ENCODE measurements around the gene ZNF316.
A peak's percentile ranks its signal among the peaks of the same experiment; 100 is the strongest.

ZNF316 gene

GRCh38 chr7:6616854-6617643, 20.1 kb upstream of the ZNF316 start:
- H3K27ac ChIP-seq (replicated peaks; ENCODE audit: low read length), result no peak overlapping the region
- peak overlapping the region in 1 of 2 donors; percentile 93 for H3K4me3 ChIP-seq (ENCODE audit: low read length in 2 of 2)
- no peak overlapping the region for H2AFZ ChIP-seq (ENCODE audit: low read length)
- no peaks in the 10 kb centered on the region for H3K27me3 ChIP-seq (ENCODE audit: control insufficient read depth in 3 of 3, insufficient read depth in 3 of 3, low read depth in 1 of 3, low read length in 3 of 3)
- no peak overlapping the region for H3K4me2 ChIP-seq (ENCODE audit: insufficient read depth, low read length, poor library complexity, severe bottlenecking)
- peaks cover 6 to 8% of the 10 kb centered on the region in 2 donors for H3K4me1 ChIP-seq (ENCODE audit: control insufficient read depth in 2 of 2, insufficient read depth in 1 of 2, low read depth in 1 of 2, low read length in 2 of 2)
- H3K18ac ChIP-seq (ENCODE audit: low read length), result no peak overlapping the region
- no peak overlapping the region for H2BK120ac ChIP-seq (ENCODE audit: low read depth, low read length)
- no peak overlapping the region for H2AK5ac ChIP-seq (ENCODE audit: low read depth, low read length)
- no peak overlapping the region for H2BK12ac ChIP-seq (ENCODE audit: low read length)
- H3K14ac ChIP-seq (ENCODE audit: low read length), result peak overlapping the region; percentile 38
- peaks cover 8% of the 10 kb centered on the region for H3K79me1 ChIP-seq (ENCODE audit: low read depth, low read length)
- no peak overlapping the region for H4K8ac ChIP-seq (ENCODE audit: low read depth, low read length)
- no peak overlapping the region for H4K91ac ChIP-seq (ENCODE audit: low read depth, low read length, poor library complexity)
- H2BK5ac ChIP-seq (ENCODE audit: low read length), result no peak overlapping the region
- peaks cover 17 to 46% of the 10 kb centered on the region in 2 donors for H3K36me3 ChIP-seq (replicated peaks in 1 of 2; ENCODE audit: control insufficient read depth in 2 of 2, insufficient read depth in 2 of 2, low read length in 2 of 2)
- H2BK15ac ChIP-seq (ENCODE audit: low read length), result no peak overlapping the region
- no peaks in the 10 kb centered on the region for H3K9me3 ChIP-seq (replicated peaks in 1 of 2; ENCODE audit: control insufficient read depth in 2 of 2, insufficient read depth in 1 of 2, low read depth in 1 of 2, low read length in 2 of 2)
- H3K9ac ChIP-seq (ENCODE audit: low read depth, low read length, poor library complexity), result no peak overlapping the region
- no peak overlapping the region for H3K23ac ChIP-seq (ENCODE audit: low read depth, low read length, poor library complexity)
- no peak for DNase-seq (ENCODE audit: low spot score)
- no peak overlapping the region for H3K4ac ChIP-seq (ENCODE audit: low read length)
- no CpG with 5 or more reads among the region's 20 CpGs for WGBS, 2 donors (ENCODE audit: extremely low coverage in 2 of 2, insufficient read length in 2 of 2, insufficient replicate concordance in 1 of 2)

DNA sequence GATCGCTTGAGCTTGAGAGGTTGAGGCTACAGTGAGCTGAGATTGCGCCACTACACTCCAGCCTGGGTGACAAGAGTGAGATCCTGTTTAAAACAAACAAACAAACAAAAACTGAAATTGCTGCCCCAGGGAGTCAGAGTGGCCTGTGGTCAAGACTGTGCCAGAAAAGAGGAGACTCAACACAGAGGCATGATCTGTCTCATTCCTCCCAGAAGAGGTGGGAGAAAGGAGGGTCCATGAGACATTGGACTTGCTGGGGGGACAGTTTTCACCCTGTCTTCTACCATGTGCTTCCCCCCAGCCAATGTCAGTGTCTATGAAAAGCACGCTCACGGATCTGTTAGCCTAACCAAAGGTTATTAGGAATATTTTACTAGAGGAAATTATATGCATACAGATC, 18.5 kb upstream of the ZNF316 start:
- H3K23ac ChIP-seq (ENCODE audit: low read depth, low read length, poor library complexity), result no peak overlapping the region
- H3K36me3 ChIP-seq (replicated peaks in 1 of 2; ENCODE audit: control insufficient read depth in 2 of 2, insufficient read depth in 2 of 2, low read length in 2 of 2), result peaks cover 26 to 58% of the 10 kb centered on the region in 2 donors
- no peak overlapping the region for H3K9ac ChIP-seq (ENCODE audit: low read depth, low read length, poor library complexity)
- no peak overlapping the region for H2BK15ac ChIP-seq (ENCODE audit: low read length)
- no peak overlapping the region for H3K4me2 ChIP-seq (ENCODE audit: insufficient read depth, low read length, poor library complexity, severe bottlenecking)
- peaks cover 6 to 8% of the 10 kb centered on the region in 2 donors for H3K4me1 ChIP-seq (ENCODE audit: control insufficient read depth in 2 of 2, insufficient read depth in 1 of 2, low read depth in 1 of 2, low read length in 2 of 2)
- H3K4me3 ChIP-seq (ENCODE audit: low read length in 2 of 2), result no peak overlapping the region
- H2BK12ac ChIP-seq (ENCODE audit: low read length), result no peak overlapping the region
- no peaks in the 10 kb centered on the region for H3K27me3 ChIP-seq (ENCODE audit: control insufficient read depth in 3 of 3, insufficient read depth in 3 of 3, low read depth in 1 of 3, low read length in 3 of 3)
- no peak overlapping the region for H4K91ac ChIP-seq (ENCODE audit: low read depth, low read length, poor library complexity)
- H3K27ac ChIP-seq (replicated peaks; ENCODE audit: low read length), result no peak overlapping the region
- H3K18ac ChIP-seq (ENCODE audit: low read length), result no peak overlapping the region
- no peak overlapping the region for H2AFZ ChIP-seq (ENCODE audit: low read length)
- H2BK5ac ChIP-seq (ENCODE audit: low read length), result no peak overlapping the region
- no peak overlapping the region for H2AK5ac ChIP-seq (ENCODE audit: low read depth, low read length)
- H4K8ac ChIP-seq (ENCODE audit: low read depth, low read length), result no peak overlapping the region
- H2BK120ac ChIP-seq (ENCODE audit: low read depth, low read length), result no peak overlapping the region
- DNase-seq (ENCODE audit: low spot score), result no peak
- H3K4ac ChIP-seq (ENCODE audit: low read length), result no peak overlapping the region
- H3K79me1 ChIP-seq (ENCODE audit: low read depth, low read length), result peaks cover 12% of the 10 kb centered on the region
- no CpG with 5 or more reads among the region's 4 CpGs for WGBS, 2 donors (ENCODE audit: extremely low coverage in 2 of 2, insufficient read length in 2 of 2, insufficient replicate concordance in 1 of 2)
- no peaks in the 10 kb centered on the region for H3K9me3 ChIP-seq (replicated peaks in 1 of 2; ENCODE audit: control insufficient read depth in 2 of 2, insufficient read depth in 1 of 2, low read depth in 1 of 2, low read length in 2 of 2)
- H3K14ac ChIP-seq (ENCODE audit: low read length), result no peak overlapping the region

DNA sequence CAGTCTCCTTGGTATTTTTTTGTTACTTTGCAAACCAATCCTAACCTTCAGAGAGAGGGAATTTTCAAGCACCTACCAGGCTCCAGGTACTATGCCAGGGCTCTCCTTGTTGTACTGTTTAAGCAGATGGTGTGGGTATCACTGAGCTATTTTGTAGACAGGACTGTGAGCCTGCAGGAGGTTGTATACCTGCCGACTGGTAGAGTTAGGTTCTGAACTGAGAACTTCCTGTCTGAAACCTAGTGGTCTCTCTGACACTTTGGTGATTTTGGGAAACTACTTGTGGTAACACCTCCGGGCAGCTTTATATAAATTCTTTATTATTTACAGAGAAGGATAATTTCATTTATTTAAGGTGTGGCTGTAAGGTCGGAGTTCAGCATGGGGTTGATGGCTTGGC, 17.2 kb upstream of the ZNF316 start:
- DNase-seq (ENCODE audit: low spot score), result no peak
- no peak overlapping the region for H3K27ac ChIP-seq (replicated peaks; ENCODE audit: low read length)
- no peak overlapping the region for H4K8ac ChIP-seq (ENCODE audit: low read depth, low read length)
- H3K4me3 ChIP-seq (ENCODE audit: low read length in 2 of 2), result no peak overlapping the region
- peaks cover 28 to 68% of the 10 kb centered on the region in 2 donors for H3K36me3 ChIP-seq (replicated peaks in 1 of 2; ENCODE audit: control insufficient read depth in 2 of 2, insufficient read depth in 2 of 2, low read length in 2 of 2)
- no peak overlapping the region for H3K9ac ChIP-seq (ENCODE audit: low read depth, low read length, poor library complexity)
- H4K91ac ChIP-seq (ENCODE audit: low read depth, low read length, poor library complexity), result no peak overlapping the region
- no peak overlapping the region for H2BK120ac ChIP-seq (ENCODE audit: low read depth, low read length)
- no peak overlapping the region for H3K18ac ChIP-seq (ENCODE audit: low read length)
- no peak overlapping the region for H2AFZ ChIP-seq (ENCODE audit: low read length)
- H2AK5ac ChIP-seq (ENCODE audit: low read depth, low read length), result no peak overlapping the region
- no peaks in the 10 kb centered on the region for H3K27me3 ChIP-seq (ENCODE audit: control insufficient read depth in 3 of 3, insufficient read depth in 3 of 3, low read depth in 1 of 3, low read length in 3 of 3)
- no peak overlapping the region for H3K23ac ChIP-seq (ENCODE audit: low read depth, low read length, poor library complexity)
- no CpG with 5 or more reads among the region's 3 CpGs for WGBS, 2 donors (ENCODE audit: extremely low coverage in 2 of 2, insufficient read length in 2 of 2, insufficient replicate concordance in 1 of 2)
- H3K14ac ChIP-seq (ENCODE audit: low read length), result no peak overlapping the region
- no peak overlapping the region for H2BK5ac ChIP-seq (ENCODE audit: low read length)
- H3K4ac ChIP-seq (ENCODE audit: low read length), result no peak overlapping the region
- H3K79me1 ChIP-seq (ENCODE audit: low read depth, low read length), result peaks cover 12% of the 10 kb centered on the region
- no peak overlapping the region for H2BK15ac ChIP-seq (ENCODE audit: low read length)
- no peaks in the 10 kb centered on the region for H3K9me3 ChIP-seq (replicated peaks in 1 of 2; ENCODE audit: control insufficient read depth in 2 of 2, insufficient read depth in 1 of 2, low read depth in 1 of 2, low read length in 2 of 2)
- no peak overlapping the region for H2BK12ac ChIP-seq (ENCODE audit: low read length)
- H3K4me1 ChIP-seq (ENCODE audit: control insufficient read depth in 2 of 2, insufficient read depth in 1 of 2, low read depth in 1 of 2, low read length in 2 of 2), result peaks cover 3 to 5% of the 10 kb centered on the region in 2 donors
- H3K4me2 ChIP-seq (ENCODE audit: insufficient read depth, low read length, poor library complexity, severe bottlenecking), result no peak overlapping the region

- H3K4ac ChIP-seq (ENCODE audit: low read length), result no peak overlapping the region
Observed at GRCh38 chr7:6621195-6622133, 15.7 kb upstream of the ZNF316 start.

More at GRCh38 chr7:6621195-6622133, 15.7 kb upstream of the ZNF316 start:
- no peak overlapping the region for H3K14ac ChIP-seq (ENCODE audit: low read length)
- no peak overlapping the region for H4K91ac ChIP-seq (ENCODE audit: low read depth, low read length, poor library complexity)
- no peak overlapping the region for H2BK15ac ChIP-seq (ENCODE audit: low read length)
- peaks cover 28 to 70% of the 10 kb centered on the region in 2 donors for H3K36me3 ChIP-seq (replicated peaks in 1 of 2; ENCODE audit: control insufficient read depth in 2 of 2, insufficient read depth in 2 of 2, low read length in 2 of 2)
- H4K8ac ChIP-seq (ENCODE audit: low read depth, low read length), result no peak overlapping the region
- no peak overlapping the region for H2AK5ac ChIP-seq (ENCODE audit: low read depth, low read length)
- no peak overlapping the region for H3K18ac ChIP-seq (ENCODE audit: low read length)
- H3K4me2 ChIP-seq (ENCODE audit: insufficient read depth, low read length, poor library complexity, severe bottlenecking), result no peak overlapping the region
- no peaks in the 10 kb centered on the region for H3K27me3 ChIP-seq (ENCODE audit: control insufficient read depth in 3 of 3, insufficient read depth in 3 of 3, low read depth in 1 of 3, low read length in 3 of 3)
- H3K4me3 ChIP-seq (ENCODE audit: low read length in 2 of 2), result peak overlapping the region in 1 of 2 donors; percentile 11
- H2BK5ac ChIP-seq (ENCODE audit: low read length), result no peak overlapping the region
- no peaks in the 10 kb centered on the region for H3K9me3 ChIP-seq (replicated peaks in 1 of 2; ENCODE audit: control insufficient read depth in 2 of 2, insufficient read depth in 1 of 2, low read depth in 1 of 2, low read length in 2 of 2)
- H3K23ac ChIP-seq (ENCODE audit: low read depth, low read length, poor library complexity), result peak overlapping the region; percentile 10
- no peak overlapping the region for H2AFZ ChIP-seq (ENCODE audit: low read length)
- H3K79me1 ChIP-seq (ENCODE audit: low read depth, low read length), result peaks cover 8% of the 10 kb centered on the region
- no peak overlapping the region for H2BK12ac ChIP-seq (ENCODE audit: low read length)
- no peak overlapping the region for H3K9ac ChIP-seq (ENCODE audit: low read depth, low read length, poor library complexity)
- WGBS, 2 donors (ENCODE audit: extremely low coverage in 2 of 2, insufficient read length in 2 of 2, insufficient replicate concordance in 1 of 2), result no CpG with 5 or more reads among the region's 20 CpGs
- no peak for DNase-seq (ENCODE audit: low spot score)
- no peak overlapping the region for H3K27ac ChIP-seq (replicated peaks; ENCODE audit: low read length)
- H3K4me1 ChIP-seq (ENCODE audit: control insufficient read depth in 2 of 2, insufficient read depth in 1 of 2, low read depth in 1 of 2, low read length in 2 of 2), result peaks cover 0 to 1% of the 10 kb centered on the region in 2 donors
- H2BK120ac ChIP-seq (ENCODE audit: low read depth, low read length), result no peak overlapping the region

All from neuronal stem cell (in vitro differentiated cells).